SK-MEL-5 (cell line): ENCODE measurements around the gene ZBTB20. TPM values are rescaled to one million over a fixed set of nuclear protein-coding genes. Genes with fewer than 3 reads are reported as not detected.

Experiments
- DNase-seq: peaks from one replicate; pipeline ENCODE4 v3.0.0-alpha.2; 2016; ENCODE audit warnings: low read depth, low spot score
- in situ Hi-C: cut with HindIII; loops from 2 replicates; pipeline ENCODE4 v1.10.0; 2016; ENCODE audit warnings: low sequenced_read_pairs, high pct_unique_total_duplicates, low pct_unique_long_range_greater_than_20kb
- total RNA-seq: library from RNA; depleted of rRNA; stranded (reverse); fragments of >200 nt; shearing (Covaris generic); gene quantifications from 2 replicates; pipeline ENCODE4 v1.2.3, GENCODE V29; 2014

The ZBTB20 gene
- total RNA-seq, 1 experiment from 2014 or later: 2.9 TPM

GRCh38 chr3:114590309-114591047 lies 556.6 kb downstream of the ZBTB20 start:
- in situ Hi-C loops: no loop called here
- DNase-seq: no peak

GRCh38 chr3:114587986-114588385 lies 559.1 kb downstream of the ZBTB20 start:
- no peak for DNase-seq
- in situ Hi-C loops: no loop called here

DNA sequence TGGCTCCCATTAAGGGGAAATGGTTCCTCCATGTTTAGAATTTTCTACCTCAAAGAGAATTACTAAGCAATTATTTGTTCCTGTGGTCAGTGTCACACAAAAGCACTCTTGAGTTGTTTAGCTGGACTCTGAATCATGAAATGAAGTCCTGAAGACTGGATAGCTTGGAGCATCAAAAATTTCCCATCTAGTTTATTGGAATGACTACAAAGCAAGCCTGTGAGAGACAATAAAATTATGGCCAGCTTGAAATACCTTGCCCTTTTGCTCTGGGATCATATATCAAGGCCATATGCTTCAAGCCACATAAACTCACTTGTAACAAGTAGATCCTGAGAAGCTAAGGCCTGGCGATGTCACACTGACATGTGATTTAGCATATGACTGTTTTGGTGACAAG lies 561.0 kb downstream of the ZBTB20 start:
- in situ Hi-C loops: no loop called here
- peak; percentile 22 for DNase-seq

DNA sequence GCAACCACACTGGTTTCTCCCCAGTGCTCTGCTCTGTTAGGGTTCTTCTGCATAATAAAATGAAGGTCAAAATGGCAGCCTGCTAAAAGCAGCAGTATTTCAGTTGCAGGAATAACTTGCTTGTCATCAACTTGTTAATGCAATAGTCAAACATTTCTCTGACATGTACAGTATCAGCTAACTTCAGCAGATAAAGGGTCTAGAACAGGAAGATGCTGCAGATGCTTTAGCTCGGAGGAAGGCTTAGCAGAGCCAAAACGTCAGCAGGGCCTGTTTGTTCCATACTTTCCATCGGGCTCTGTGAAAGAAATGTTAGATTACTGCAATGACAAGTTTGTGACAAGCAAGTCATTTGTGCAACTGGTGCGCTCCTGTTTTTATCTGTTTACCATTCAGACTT lies 561.4 kb downstream of the ZBTB20 start:
- no peak for DNase-seq
- in situ Hi-C loops: no loop called here

DNA sequence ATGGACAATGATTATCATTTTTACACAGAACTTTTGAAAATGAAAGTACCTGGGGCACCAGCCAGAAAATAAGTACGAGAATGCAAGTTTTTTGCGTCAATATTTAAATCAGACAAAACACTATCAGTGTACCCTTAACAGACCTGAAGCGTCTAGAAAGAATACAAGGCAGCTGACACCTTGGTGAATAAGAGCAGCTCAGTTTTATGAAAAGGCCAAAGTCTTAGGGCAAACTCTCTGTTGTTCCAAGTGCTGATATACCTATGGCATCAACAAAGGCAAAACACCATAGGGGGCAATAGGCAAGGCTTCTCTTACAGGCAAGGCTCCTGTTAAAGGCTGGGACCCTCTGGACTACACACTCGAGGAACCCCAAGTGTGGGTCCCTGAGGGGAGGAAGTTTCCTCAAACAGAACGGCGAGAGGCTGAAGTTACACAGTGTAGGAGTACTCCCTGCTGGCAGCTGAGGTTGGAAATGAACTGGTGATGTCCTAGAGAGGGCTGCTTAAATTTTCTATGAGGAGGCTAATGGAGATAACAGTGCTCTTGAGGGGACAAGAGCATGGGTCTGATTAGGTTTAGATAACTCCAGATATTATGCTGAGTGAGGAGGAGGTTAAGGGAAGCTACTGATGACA lies 562.2 kb downstream of the ZBTB20 start:
- in situ Hi-C loops: no loop called here
- DNase-seq: peak; percentile 18

DNA sequence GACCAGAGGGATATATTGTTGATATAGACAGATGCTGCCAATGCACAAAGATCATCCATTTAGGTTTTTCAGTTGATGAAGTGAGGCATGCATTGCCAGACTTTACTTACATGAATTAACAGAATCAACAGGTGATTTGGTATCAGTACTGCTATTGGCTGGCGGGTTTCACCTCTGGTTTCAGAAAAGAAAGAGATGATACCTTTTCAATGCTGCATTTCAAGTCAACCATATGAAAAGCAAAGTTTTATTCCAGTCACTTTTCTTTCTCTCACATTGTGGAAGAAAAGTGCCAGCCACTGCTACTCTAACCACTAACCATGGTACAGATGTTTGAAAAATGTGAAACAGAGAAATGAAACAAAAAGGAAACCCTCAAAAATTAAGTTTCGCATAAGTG lies 564.2 kb downstream of the ZBTB20 start:
- in situ Hi-C loops: no loop called here
- no peak for DNase-seq

- no peak for DNase-seq
- in situ Hi-C loops: no loop called here
These were observed 574.6 kb downstream of the ZBTB20 start for GRCh38 chr3:114572364-114573062.

DNA sequence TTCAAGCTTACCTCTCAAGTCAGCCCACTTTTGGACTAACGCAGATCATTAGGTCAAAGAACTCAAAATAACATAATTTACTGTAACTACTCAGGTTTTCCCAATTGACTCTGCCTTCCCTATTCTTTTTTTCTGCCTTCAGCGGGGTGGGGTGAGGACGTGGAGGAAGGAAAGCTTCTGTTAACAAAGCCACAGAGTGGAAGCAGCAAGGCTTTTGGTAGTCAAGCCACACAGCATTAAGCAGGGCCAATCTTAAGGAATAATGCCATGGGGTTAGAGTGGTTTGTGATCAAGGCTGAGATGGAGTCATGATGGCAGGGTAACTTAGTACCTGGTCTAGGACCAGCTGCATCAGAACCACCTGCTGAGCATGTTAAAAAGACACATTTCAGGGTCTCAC lies 575.7 kb downstream of the ZBTB20 start:
- in situ Hi-C loops: no loop called here
- DNase-seq: no peak

DNA sequence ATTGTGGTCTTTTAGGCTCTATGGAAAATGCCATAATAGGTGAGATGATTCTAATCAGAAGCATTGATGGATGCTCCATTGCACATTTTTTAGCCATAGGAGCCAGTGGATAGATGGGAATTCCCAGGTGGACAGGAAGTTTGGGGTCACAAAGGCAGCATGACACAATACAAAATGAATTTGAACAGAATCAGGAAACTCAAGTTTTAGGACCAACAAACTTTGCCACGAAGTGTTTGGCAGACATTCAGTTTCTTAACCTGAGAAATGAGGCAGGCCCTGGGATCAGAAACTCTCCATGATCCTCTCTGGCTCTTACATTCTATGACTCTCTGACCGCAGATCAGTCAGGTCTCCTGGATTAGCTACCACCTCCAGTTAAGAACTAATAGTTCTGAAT lies 577.9 kb downstream of the ZBTB20 start:
- in situ Hi-C loops: no loop called here
- no peak for DNase-seq

- in situ Hi-C loops: no loop called here
- no peak for DNase-seq
These were observed 579.3 kb downstream of the ZBTB20 start for GRCh38 chr3:114567771-114568170.

- no peak for DNase-seq
- in situ Hi-C loops: no loop called here
These were observed 580.3 kb downstream of the ZBTB20 start for GRCh38 chr3:114566767-114567166.

DNA sequence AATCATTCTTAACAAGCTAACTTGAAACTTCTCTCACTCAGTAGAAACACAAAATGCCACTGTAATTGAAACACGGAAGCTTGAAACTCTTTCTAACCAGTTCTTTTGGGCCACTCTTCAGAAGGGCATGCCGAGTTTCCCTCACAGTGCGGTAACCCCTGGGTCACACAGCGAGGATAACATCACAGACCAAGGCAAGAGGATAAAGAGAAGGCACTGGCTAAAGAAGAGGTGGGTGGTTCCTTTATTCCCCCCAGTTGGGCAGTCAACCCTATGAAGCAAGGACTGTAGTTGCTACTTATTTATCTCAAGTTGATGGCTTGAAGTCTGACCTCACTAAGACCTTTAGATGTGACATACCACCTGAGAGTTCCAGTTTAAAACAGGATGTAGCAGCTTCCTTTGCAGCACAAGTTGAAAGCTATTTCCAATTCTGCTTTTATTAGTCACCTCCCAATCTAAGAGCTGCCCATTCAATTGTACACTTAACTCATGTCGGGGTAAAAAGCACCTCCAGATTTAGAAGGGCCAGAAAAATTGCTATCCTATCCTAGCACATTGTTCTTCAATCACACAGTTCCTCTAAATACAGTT lies 580.8 kb downstream of the ZBTB20 start:
- DNase-seq: no peak
- in situ Hi-C loops: no loop called here

- in situ Hi-C loops: no loop called here
- DNase-seq: no peak
These were observed 581.9 kb downstream of the ZBTB20 start for GRCh38 chr3:114565216-114565615.

DNA sequence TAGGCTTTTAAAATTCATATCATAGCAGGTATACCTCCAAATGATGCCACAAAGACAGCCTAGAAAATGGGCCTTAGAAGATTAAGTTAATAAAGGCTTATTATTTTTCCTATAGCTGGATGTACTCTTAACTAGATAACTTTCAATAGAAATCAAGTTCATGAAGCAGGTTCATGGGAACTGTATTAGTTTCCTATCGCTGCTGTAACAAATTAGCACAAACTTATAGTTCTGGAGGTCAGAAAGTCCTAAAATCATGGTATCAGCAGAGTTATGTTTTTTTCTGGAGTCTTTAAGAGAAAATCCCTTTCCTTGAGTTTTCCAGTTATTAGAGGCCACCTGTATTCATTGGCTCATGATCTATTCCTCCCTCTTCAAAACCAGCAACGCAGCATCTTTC lies 583.4 kb downstream of the ZBTB20 start:
- no peak for DNase-seq
- in situ Hi-C loops: no loop called here

DNA sequence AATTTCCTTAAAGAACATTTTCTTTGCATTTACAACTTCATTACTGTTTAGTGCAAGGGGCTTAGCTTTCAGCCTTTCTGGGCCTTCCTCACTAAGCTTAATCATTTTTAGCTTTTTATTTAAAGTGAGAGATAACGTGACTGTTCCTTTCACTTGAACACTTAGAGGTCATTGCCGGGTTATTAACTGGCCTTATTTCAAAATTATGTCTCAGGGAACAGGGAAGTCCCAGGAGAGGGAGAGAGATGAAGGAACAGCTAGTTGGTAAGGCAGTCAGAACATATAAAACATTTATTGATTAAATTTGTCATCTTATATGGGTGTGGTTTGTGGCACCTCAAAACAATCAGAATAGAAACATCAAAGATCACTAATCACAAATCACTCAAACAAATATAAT lies 584.5 kb downstream of the ZBTB20 start:
- in situ Hi-C loops: no loop called here

DNA sequence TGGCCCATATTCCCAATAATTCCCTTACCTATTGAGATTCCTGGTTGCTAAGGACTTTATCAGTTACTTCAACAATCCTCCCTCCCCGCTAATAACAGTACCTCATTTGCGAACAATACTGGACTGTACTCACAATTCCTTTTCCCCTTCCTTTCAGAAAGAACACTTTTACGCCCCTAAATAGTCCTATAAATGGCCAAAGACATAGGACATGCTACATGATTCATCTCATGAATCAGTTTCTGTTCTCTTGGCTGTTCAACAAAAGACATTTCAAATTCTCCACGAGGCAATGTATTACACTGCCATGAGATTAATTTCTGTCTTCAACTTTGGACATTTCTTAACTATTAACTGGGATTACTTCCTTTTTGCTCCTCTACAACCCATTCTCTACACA lies 588.8 kb downstream of the ZBTB20 start:
- DNase-seq: no peak
- in situ Hi-C loops: no loop called here

More for the DNA sequence above, 584.5 kb downstream of the ZBTB20 start:
- DNase-seq: no peak

- in situ Hi-C loops: no loop called here
- no peak for DNase-seq
These were observed 589.3 kb downstream of the ZBTB20 start for GRCh38 chr3:114557791-114558190.

DNA sequence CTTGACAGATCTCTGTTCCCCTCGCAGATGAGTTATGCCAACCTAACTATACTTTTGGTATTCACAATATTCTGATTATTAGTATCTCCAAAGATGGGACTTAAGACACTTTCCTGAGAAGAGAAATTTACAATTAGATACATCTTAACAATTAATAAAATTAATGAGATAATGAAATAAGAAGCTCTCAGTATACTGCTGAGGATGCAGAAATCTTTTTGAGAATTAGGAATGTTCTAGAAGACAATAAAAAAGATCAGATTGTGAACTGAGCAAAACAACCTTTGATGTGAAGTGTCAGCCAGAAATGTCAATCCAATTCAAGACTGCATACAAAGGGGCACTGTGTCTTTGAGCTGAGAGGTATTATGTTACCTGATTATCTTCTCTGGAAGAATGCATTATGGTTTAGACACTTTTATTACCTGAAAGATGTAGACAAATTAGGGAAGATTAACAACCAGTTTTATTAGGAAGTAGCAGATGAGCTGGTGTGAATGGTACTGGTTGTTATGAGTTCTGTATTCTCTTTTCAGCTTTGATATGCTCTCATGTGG lies 590.4 kb downstream of the ZBTB20 start:
- no peak for DNase-seq
- in situ Hi-C loops: no loop called here
